HuH-7.5 (cell line): ENCODE measurements around the gene ZNF506.
"Not testable (repeated sequence)": the region's sequence is repeated elsewhere in the genome, so short reads cannot be mapped to it uniquely, and the experiment has no call there.

Experiments used
- DNase-seq: peaks from one replicate; pipeline ENCODE4 v3.0.0; 2011; ENCODE audit warnings: low spot score

ZNF506 gene

DNA sequence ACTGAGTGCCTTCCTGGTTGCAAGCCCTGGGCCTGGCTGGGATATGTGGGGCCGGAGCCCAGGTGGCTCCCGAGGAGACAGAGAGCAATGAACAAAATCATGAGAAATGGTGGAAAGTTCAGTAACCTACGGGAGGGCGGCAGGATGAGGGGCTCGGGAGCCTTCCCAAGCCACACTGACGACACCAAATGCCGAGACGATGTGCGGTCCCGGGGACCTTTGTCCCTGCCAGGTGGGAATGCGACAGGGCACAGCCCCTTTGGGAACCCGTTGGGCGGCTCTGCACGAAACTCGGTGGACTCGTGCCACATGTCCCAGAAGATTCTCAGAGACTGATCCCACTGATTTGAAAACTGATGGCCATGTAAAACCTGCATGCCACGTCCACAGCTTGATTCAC is 76.9 kb downstream of the ZNF506 start:
- DNase-seq, result no peak

GRCh38 chr19:19743921-19744320 is 77.6 kb downstream of the ZNF506 start:
- DNase-seq, result not testable (repeated sequence)

DNA sequence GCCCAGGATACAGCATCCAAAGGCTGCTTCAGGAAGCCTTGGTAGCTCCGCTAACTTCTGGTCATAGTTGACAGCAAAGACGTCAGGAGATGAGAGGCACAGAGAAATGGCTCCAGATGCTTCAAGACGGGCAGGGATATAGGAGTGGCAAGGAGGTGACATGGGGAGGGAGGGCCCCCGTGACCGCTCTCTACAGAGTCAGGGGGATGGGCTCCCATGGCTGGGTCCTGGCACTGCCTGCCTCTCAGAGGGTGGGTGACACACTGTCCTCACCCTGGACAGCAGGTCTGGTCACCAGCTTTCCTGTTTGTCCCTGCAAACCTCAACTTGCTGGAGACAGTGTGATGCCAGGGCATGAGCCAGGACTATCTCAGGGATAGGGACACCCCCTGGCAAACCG is 78.4 kb downstream of the ZNF506 start:
- DNase-seq, result no peak

DNA sequence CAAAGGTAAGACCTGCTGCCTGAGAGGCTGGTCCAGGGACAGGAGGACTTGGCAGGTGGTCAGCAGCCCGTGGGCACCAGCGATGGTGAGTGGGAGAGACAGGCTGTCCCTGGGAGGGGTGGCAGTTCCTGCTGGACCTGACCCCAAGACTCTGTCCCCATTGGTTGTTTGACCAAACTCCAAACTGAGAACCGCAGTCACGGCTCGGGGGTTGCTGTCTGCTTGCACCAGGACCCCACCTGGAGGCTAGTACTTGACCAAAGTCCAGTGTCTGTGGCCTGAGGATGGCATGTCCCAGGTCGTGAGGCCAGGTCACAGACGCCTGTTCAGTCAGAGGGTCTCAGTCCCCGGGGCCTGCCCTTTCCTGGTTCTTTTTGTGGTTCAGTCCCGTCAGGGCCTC is 78.8 kb downstream of the ZNF506 start:
- DNase-seq, result no peak
